A673 (cell line): Measurements from ENCODE around the gene GRIK4. TPM values are rescaled to one million over a fixed set of nuclear protein-coding genes. Genes with fewer than 3 reads are reported as not detected.
A peak's percentile ranks its signal among the peaks of the same experiment; 100 is the strongest.

Experiments
- BruUV-seq: library from RNA; stranded (reverse); fragments of 400-500 nt; replicated peaks from 2 replicates; lab custom pipeline; 2021; lab: Mats Ljungman, UMichigan
- CTCF ChIA-PET: fragments of 300-600 bp; sonication (Branson Sonifier 250); formaldehyde crosslinking; loops from one replicate; lab custom pipeline; 2022; ENCODE audit warnings: antibody characterized with exemption; lab: Charles Lee
- POLR2A ChIA-PET: fragments of 300-600 bp; sonication (Branson Sonifier 250); formaldehyde crosslinking; loops from one replicate; lab custom pipeline; 2022; ENCODE audit warnings: antibody characterized with exemption; ENCODE audit not compliant: low non-redundant PET; lab: Charles Lee
- DNase-seq: peaks from one replicate; pipeline ENCODE4 v3.0.0-alpha.2; 2015; ENCODE audit warnings: low spot score
- H3K27ac ChIP-seq: fragments of 200-600 bp; sonication (generic); 2 replicates; pipeline ENCODE4 v1.5.1; 2016; ENCODE audit warnings: mixed run types, low read depth, mild to moderate bottlenecking, mixed read lengths, antibody characterized with exemption, low read length; ENCODE audit not compliant: poor library complexity, severe bottlenecking
- H3K27me3 ChIP-seq: fragments of 200-600 bp; sonication (generic); replicated peaks from 2 replicates; pipeline ENCODE4 v1.6.1; 2017; ENCODE audit warnings: mixed run types, low read depth, mild to moderate bottlenecking, mixed read lengths, antibody characterized with exemption, low read length; ENCODE audit not compliant: insufficient read depth, poor library complexity
- H3K36me3 ChIP-seq: fragments of 200-600 bp; sonication (generic); 2 replicates; pipeline ENCODE4 v1.6.1; 2016; ENCODE audit warnings: mixed run types, mild to moderate bottlenecking, mixed read lengths, antibody characterized with exemption, low read length; ENCODE audit not compliant: insufficient read depth, poor library complexity, severe bottlenecking
- H3K4me1 ChIP-seq: fragments of 200-600 bp; sonication (generic); 2 replicates; pipeline ENCODE4 v1.6.1; 2017; ENCODE audit warnings: mixed run types, mild to moderate bottlenecking, mixed read lengths, antibody characterized with exemption, low read length; ENCODE audit not compliant: insufficient read depth, poor library complexity, severe bottlenecking
- H3K4me3 ChIP-seq: fragments of 200-600 bp; sonication (generic); 2 replicates; pipeline ENCODE4 v1.5.1; 2016; ENCODE audit warnings: low read depth, mixed run types, mild to moderate bottlenecking, mixed read lengths, low read length; ENCODE audit not compliant: poor library complexity, severe bottlenecking
- H3K9me3 ChIP-seq: fragments of 200-600 bp; sonication (generic); 2 replicates; pipeline ENCODE4 v1.6.1; 2016; ENCODE audit warnings: mixed run types, low read depth, mild to moderate bottlenecking, mixed read lengths, antibody characterized with exemption, low read length; ENCODE audit not compliant: poor library complexity, severe bottlenecking
- CTCF ChIP-seq: fragments of 300-800, 200-600 bp; sonication (generic); conservative IDR thresholded peaks from 2 replicates; pipeline ENCODE4 v1.5.1; 2017; ENCODE audit warnings: low read depth, mild to moderate bottlenecking, antibody characterized with exemption, low read length, moderate library complexity, mixed read lengths
- EZH2 ChIP-seq: fragments of 200-600 bp; sonication (generic); IDR thresholded peaks from 2 replicates; pipeline ENCODE4 v1.6.1; 2017; ENCODE audit warnings: borderline replicate concordance, low read depth, mild to moderate bottlenecking, mixed read lengths, antibody characterized with exemption, low read length; ENCODE audit not compliant: poor library complexity, severe bottlenecking
- intact Hi-C: fragments of 100-400 bp; cut with micrococcal nuclease; formaldehyde crosslinking; loops from one replicate; pipeline ENCODE4 v1.10.0; 2022; ENCODE audit not compliant: unreplicated experiment
- total RNA-seq: library from RNA; stranded (reverse); gene quantifications from 2 replicates; pipeline ENCODE4 v1.2.3, GENCODE V29; 2021

The GRIK4 gene
- total RNA-seq, 1 experiment from 2014 or later, result not detected

- no TSS peak for BruUV-seq
- TF ChIP-seq EZH2, result no peak
- TF ChIP-seq CTCF, result no peak
- Histone ChIP-seq H3K27me3 (peaks cover 3% of the 10 kb centered on the region), H3K4me1 (peaks cover 27% of the 10 kb centered on the region), H3K4me3 (no peak overlapping the region), H3K36me3 (no peaks in the 10 kb centered on the region), H3K27ac (no peak overlapping the region), H3K9me3 (no peaks in the 10 kb centered on the region)
- no peak for DNase-seq
- ChIA-PET POLR2A (no interaction called here), CTCF (no interaction called here)
- intact Hi-C loops, result no loop called here
These were observed 87.1 kb downstream of the GRIK4 start for GRCh38 chr11:120598517-120599257.

GRCh38 chr11:120599816-120600420 is 88.4 kb downstream of the GRIK4 start:
- H3K27ac ChIP-seq, result no peak overlapping the region
- no peak for TF ChIP-seq CTCF
- TF ChIP-seq EZH2, result no peak
- intact Hi-C loops, result no loop called here
- no TSS peak for BruUV-seq
- H3K9me3 ChIP-seq, result no peaks in the 10 kb centered on the region
- H3K4me3 ChIP-seq, result no peak overlapping the region
- no peaks in the 10 kb centered on the region for H3K27me3 ChIP-seq
- ChIA-PET POLR2A (interaction anchor here (0.6 kb wide), 1 partner anchor 418 kb away, joined by 4 read pairs; no protein-coding TSS in a partner anchor), CTCF (no interaction called here)
- no peaks in the 10 kb centered on the region for H3K36me3 ChIP-seq
- peak; percentile 83 for DNase-seq
- H3K4me1 ChIP-seq, result peaks cover 27% of the 10 kb centered on the region

- Histone ChIP-seq H3K27me3 (no peaks in the 10 kb centered on the region), H3K36me3 (no peaks in the 10 kb centered on the region), H3K9me3 (no peaks in the 10 kb centered on the region), H3K27ac (no peak overlapping the region), H3K4me1 (peaks cover 27% of the 10 kb centered on the region), H3K4me3 (no peak overlapping the region)
- no peak for TF ChIP-seq CTCF
- TF ChIP-seq EZH2, result no peak
- intact Hi-C loops, result no loop called here
- ChIA-PET CTCF (no interaction called here), POLR2A (no interaction called here)
- no TSS peak for BruUV-seq
- peak; percentile 33 for DNase-seq
These were observed 90.0 kb downstream of the GRIK4 start for GRCh38 chr11:120601536-120601935.
